K562 (cell line): ENCODE measurements around the gene HMX3. TPM values are rescaled to one million over a fixed set of nuclear protein-coding genes. Genes with fewer than 3 reads are reported as not detected.

Source experiments
- ATAC-seq: fragments of 200-7000 bp; cut with Tn5 transposase; 3 replicates; pipeline ENCODE4 v1.9.1; 2020; ENCODE audit warnings: moderate library complexity
- BruUV-seq: library from RNA; stranded (reverse); fragments of 400-500 nt; replicated peaks from 2 replicates; lab custom pipeline; 2021; lab: Mats Ljungman, UMichigan
- CTCF ChIA-PET: fragments of 300-600 bp; formaldehyde crosslinking; extraction: SDS; loops from one replicate; lab custom pipeline; 2021; ENCODE audit warnings: low intra/inter-chr PET ratio; lab: Yijun Ruan, JAX
- POLR2A ChIA-PET: fragments of 300-600, 350-650 bp; sonication (Branson Sonifier 250); formaldehyde crosslinking; extraction: SDS; loops from one replicate; lab custom pipeline; 2021; ENCODE audit warnings: antibody characterized with exemption, inconsistent platforms; lab: Yijun Ruan, JAX
- DNase-seq, 4 experiments: peaks; one replicate each; pipeline versions ENCODE4 v3.0.0 to v3.0.0-alpha.2; 2011 to 2018; ENCODE audit warnings: low spot score in 3 of 4, mixed read lengths in 3 of 4; ENCODE audit errors: extremely low read depth in 1 of 4
- FAIRE-seq: peaks from 2 replicates; lab custom pipeline; 2011; peaks lifted over from hg19 to GRCh38; lab: Jason Lieb, UNC
- H2AFZ ChIP-seq: 2 replicates; pipeline ENCODE4 v1.6.0; 2011; ENCODE audit warnings: low read depth, low read length, control low read depth, inconsistent platforms
- H3K27ac ChIP-seq: fragments of 200-600 bp; 3 replicates; pipeline ENCODE4 v1.8.0; 2011; ENCODE audit warnings: low read depth, mild to moderate bottlenecking, control low read depth, inconsistent platforms, low read length, moderate library complexity, mixed read lengths; ENCODE audit errors: extremely low read depth
- H3K27me3 ChIP-seq, 2 experiments: fragments of 300-600 bp in 1 of 2; 2 replicates in 1 of 2; 3 replicates in 1 of 2; pipeline versions ENCODE4 v1.6.0 to v1.8.0; 2011; ENCODE audit warnings: inconsistent platforms in 2 of 2, low read length in 2 of 2, mild to moderate bottlenecking in 1 of 2, mixed read lengths in 1 of 2, moderate library complexity in 1 of 2; ENCODE audit not compliant: control insufficient read depth in 2 of 2, insufficient read depth in 2 of 2
- H3K36me3 ChIP-seq: fragments of 300-600 bp; 3 replicates; pipeline ENCODE4 v1.8.0; 2011; ENCODE audit warnings: mild to moderate bottlenecking, low read length, inconsistent platforms; ENCODE audit not compliant: control insufficient read depth, insufficient read depth
- H3K4me1 ChIP-seq, 2 experiments: fragments of 200-600 bp in 1 of 2; replicated peaks in 1 of 2; 2 replicates in 1 of 2; 3 replicates in 1 of 2; pipeline versions ENCODE4 v1.5.1 to v1.8.0; 2011; ENCODE audit warnings: inconsistent platforms in 2 of 2, low read length in 2 of 2, mild to moderate bottlenecking in 1 of 2, mixed read lengths in 1 of 2, moderate library complexity in 1 of 2; ENCODE audit not compliant: control insufficient read depth in 2 of 2, insufficient read depth in 2 of 2
- H3K4me2 ChIP-seq: 2 replicates; pipeline ENCODE4 v1.6.1; 2011; ENCODE audit warnings: low read length, control low read depth, inconsistent platforms, mixed read lengths; ENCODE audit not compliant: insufficient read depth
- H3K4me3 ChIP-seq: fragments of 200-600 bp; sonication (generic), shearing (Covaris generic); 2 replicates; pipeline ENCODE4 v1.5.1; 2016; ENCODE audit warnings: control low read depth, inconsistent platforms
- H3K79me2 ChIP-seq: fragments of 200-600 bp; 3 replicates; pipeline ENCODE4 v1.8.0; 2011; ENCODE audit warnings: low read length, inconsistent platforms; ENCODE audit not compliant: control insufficient read depth, insufficient read depth
- H3K9ac ChIP-seq, 2 experiments: 2 replicates each; pipeline versions ENCODE4 v1.6.0 to v1.6.1; 2011; ENCODE audit warnings: low read depth in 2 of 2, low read length in 2 of 2, control low read depth in 1 of 2, inconsistent platforms in 1 of 2, mild to moderate bottlenecking in 1 of 2, mixed read lengths in 1 of 2; ENCODE audit not compliant: insufficient read depth in 1 of 2
- H3K9me1 ChIP-seq: one replicate; pipeline ENCODE4 v1.6.0; 2011; ENCODE audit warnings: inconsistent platforms, mild to moderate bottlenecking, low read length, moderate library complexity; ENCODE audit not compliant: control insufficient read depth, insufficient read depth
- H3K9me3 ChIP-seq: replicated peaks from 2 replicates; pipeline ENCODE4 v1.5.1; 2011; ENCODE audit warnings: low read depth, low read length, inconsistent platforms; ENCODE audit not compliant: control insufficient read depth, insufficient read depth
- H4K20me1 ChIP-seq: replicated peaks from 2 replicates; pipeline ENCODE4 v1.6.1; 2011; ENCODE audit warnings: low read length, inconsistent platforms, mixed read lengths; ENCODE audit not compliant: control insufficient read depth, insufficient read depth
- BCOR ChIP-seq: fragments of 450-650 bp; IDR thresholded peaks from 2 replicates; pipeline ENCODE4 v1.6.1; 2016
- DACH1 ChIP-seq: fragments of 450-650 bp; IDR thresholded peaks from 2 replicates; pipeline ENCODE4 v1.6.1; 2018; ENCODE audit not compliant: partially characterized antibody
- FOXP1 ChIP-seq: sonication (generic); formaldehyde crosslinking; IDR thresholded peaks from 2 replicates; pipeline ENCODE4 v1.8.0; 2022; ENCODE audit warnings: mild to moderate bottlenecking, missing genetic modification reagents
- HMGN3 ChIP-seq: IDR thresholded peaks from 2 replicates; pipeline ENCODE4 v1.6.1; 2011; ENCODE audit warnings: borderline replicate concordance, low read depth, mild to moderate bottlenecking, mixed read lengths, low read length; ENCODE audit not compliant: insufficient read length; ENCODE audit errors: extremely low read depth
- KDM2B ChIP-seq: fragments of 250-450 bp; sonication (Bioruptor Pico); IDR thresholded peaks from 2 replicates; pipeline ENCODE4 v1.8.0; 2021; ENCODE audit warnings: mild to moderate bottlenecking, moderate library complexity
- KLF6 ChIP-seq: fragments of 250-450 bp; sonication (Bioruptor Pico); IDR thresholded peaks from 2 replicates; pipeline ENCODE4 v1.4.0; 2020; ENCODE audit warnings: mild to moderate bottlenecking, moderate library complexity, borderline replicate concordance
- MCM3 ChIP-seq: fragments of 450-650 bp; IDR thresholded peaks from 2 replicates; pipeline ENCODE4 v1.6.1; 2016
- PYGO2 ChIP-seq: fragments of 450-650 bp; IDR thresholded peaks from 2 replicates; pipeline ENCODE4 v1.6.1; 2016; ENCODE audit warnings: mild to moderate bottlenecking, missing genetic modification characterization, moderate library complexity, missing compliant biosample characterization
- RBBP5 ChIP-seq: fragments of 200-600 bp; sonication (generic); IDR thresholded peaks from 2 replicates; pipeline ENCODE4 v1.6.1; 2012; ENCODE audit warnings: borderline replicate concordance, mild to moderate bottlenecking, low read length, control low read depth, inconsistent platforms; ENCODE audit not compliant: insufficient read depth, poor library complexity, severe bottlenecking
- TCF15 ChIP-seq: fragments of 250-450 bp; sonication (Bioruptor Pico); IDR thresholded peaks from 2 replicates; pipeline ENCODE4 v1.8.0; 2022; ENCODE audit warnings: moderate library complexity, mild to moderate bottlenecking, inconsistent platforms
- TGIF2 ChIP-seq: sonication (generic); formaldehyde crosslinking; IDR thresholded peaks from 2 replicates; pipeline ENCODE4 v1.8.1; 2022; ENCODE audit warnings: mild to moderate bottlenecking, missing genetic modification reagents, moderate library complexity
- TSHZ1 ChIP-seq: fragments of 250-450 bp; sonication (Bioruptor Pico); IDR thresholded peaks from 2 replicates; pipeline ENCODE4 v1.4.0; 2020; ENCODE audit warnings: mild to moderate bottlenecking, moderate library complexity
- ZC3H4 ChIP-seq: sonication (generic); formaldehyde crosslinking; IDR thresholded peaks from 2 replicates; pipeline ENCODE4 v1.9.0; 2021; ENCODE audit warnings: missing genetic modification reagents, borderline replicate concordance
- ZNF224 ChIP-seq: sonication (generic); formaldehyde crosslinking; IDR thresholded peaks from 2 replicates; pipeline ENCODE4 v1.8.0; 2022; ENCODE audit warnings: mild to moderate bottlenecking, missing genetic modification reagents
- WGBS: fragments of 100-300 bp; shearing (Covaris generic); methylation state at CpG from one replicate; pipeline ENCODE4 v1.1.6; 2016; ENCODE audit warnings: low coverage, mixed read lengths; ENCODE audit not compliant: insufficient coverage; ENCODE audit errors: missing lambda C conversion rate; 5-methylcytosine and 5-hydroxymethylcytosine counted together
- in situ Hi-C: fragments of 300-500 bp; cut with MboI; formaldehyde crosslinking; loops from 4 replicates; pipeline ENCODE4 v1.15.0; 2018; ENCODE audit warnings: inconsistent platforms, mixed read lengths
- intact Hi-C: fragments of 100-400 bp; cut with micrococcal nuclease; formaldehyde crosslinking; loops from 2 replicates; pipeline ENCODE4 v1.14.2; 2022
- polyA plus RNA-seq, 8 experiments: library from polyadenylated mRNA; depleted of rRNA in 4 of 8; stranded (reverse) in 5 of 8; unstranded in 3 of 8; fragments of >200 nt; fragmentation: Nextera tagmentation in 2 of 8; fragmentation: Illumina TruSeq in 1 of 8; extraction: Ambion mirVana in 2 of 8; extraction: Trizol in 1 of 8; gene quantifications; 2 replicates each; pipeline versions ENCODE4 v1.2.1 to v1.2.3, GENCODE V29; 2011 to 2014; ENCODE audit warnings: inconsistent platforms in 1 of 8, missing spikeins in 1 of 8
- total RNA-seq, 7 experiments: library from RNA; depleted of rRNA in 6 of 7; stranded (reverse); fragments of >200 nt in 6 of 7; fragmentation: Illumina TruSeq in 2 of 7; extraction: Trizol in 2 of 7; gene quantifications; 2 replicates each; pipeline versions ENCODE4 v1.2.1 to v1.2.3, GENCODE V29; 2011 to 2021; ENCODE audit warnings: low replicate concordance in 1 of 7

The HMX3 gene
- total and polyA plus RNA-seq, 9 of the 15 experiments (the other 6 are each of a cell fraction or from before 2014, with no cell fraction given): 0.55 to 43.5 (median 7.4) TPM; not detected in 2

GRCh38 chr10:123149568-123150270, 13.9 kb downstream of the HMX3 start:
- Histone ChIP-seq H3K27me3 (no peaks in the 10 kb centered on the region), H3K79me2 (peaks cover 6% of the 10 kb centered on the region), H2AFZ (no peak overlapping the region), H3K4me3 (no peak overlapping the region), H4K20me1 (no peaks in the 10 kb centered on the region), H3K9ac (no peak overlapping the region), H3K9me3 (no peaks in the 10 kb centered on the region), H3K4me1 (peaks cover 9 to 23% of the 10 kb centered on the region in 2 experiments; a peak in 4 of 5 replicates), H3K4me2 (no peak overlapping the region), H3K9me1 (no peaks in the 10 kb centered on the region), H3K36me3 (peaks cover under 1% of the 10 kb centered on the region; the same call in 1 of the 3 replicates), H3K27ac (no peak overlapping the region)
- intact Hi-C loops (no loop called here), in situ Hi-C loops (no loop called here)
- TF ChIP-seq PYGO2 (tag) (no peak), FOXP1 (CRISPR knock-in tag) (no peak), ZNF224 (no peak), ZC3H4 (CRISPR knock-in tag) (no peak), MCM3 (no peak), TGIF2 (CRISPR knock-in tag) (no peak), RBBP5 (no peak), TCF15 (no peak), KLF6 (CRISPR knock-in tag) (no peak), HMGN3 (no peak), DACH1 (no peak), BCOR (no peak), TSHZ1 (CRISPR knock-in tag) (no peak), KDM2B (CRISPR knock-in tag) (no peak)
- ChIA-PET CTCF (no interaction called here), POLR2A (interaction anchor here (1.9 kb wide), 1 partner anchor 10 kb away, joined by 6 read pairs; no protein-coding TSS in a partner anchor)
- FAIRE-seq (no peak), DNase-seq (no peak), ATAC-seq (no peak)
- no TSS peak for BruUV-seq
- WGBS: 80% methylated on average over 1 of the region's 76 CpGs
